ENCODE measurements around the gene LRRC49. TPM values are rescaled to one million over a fixed set of nuclear protein-coding genes. Genes with fewer than 3 reads are reported as not detected.
A peak's percentile ranks its signal among the peaks of the same experiment; 100 is the strongest.
"Not testable (repeated sequence)": the region's sequence is repeated elsewhere in the genome, so short reads cannot be mapped to it uniquely, and the experiment has no call there.

The LRRC49 gene
- total and polyA plus RNA-seq, 5 donors: 41.2 to 53.7 (median 48.3) TPM

- Histone ChIP-seq H3K4me1 (ENCODE audit: control insufficient read depth, insufficient read depth, low read length) (no peaks in the 10 kb centered on the region), H3K9me3 (ENCODE audit: control insufficient read depth, low read length) (peaks cover 6% of the 10 kb centered on the region), H3K27me3 (ENCODE audit: control insufficient read depth, insufficient read depth) (no peaks in the 10 kb centered on the region), H3K4me3 (ENCODE audit: low read length) (no peak overlapping the region), H3K27ac (ENCODE audit: low read length) (no peak overlapping the region)
- intact Hi-C loops (cut with DNase I): no loop called here
- ATAC-seq: no peak
- DNase-seq: no peak
Observed at GRCh38 chr15:70906842-70907241, 14.2 kb downstream of the LRRC49 start.

- 95% methylated on average over 5 of the region's 5 CpGs for WGBS
- no peak overlapping the region for H3K27ac ChIP-seq (ENCODE audit: low read length)
- H3K9me3 ChIP-seq (ENCODE audit: control insufficient read depth, low read length): peaks cover 6% of the 10 kb centered on the region
- no peaks in the 10 kb centered on the region for H3K27me3 ChIP-seq (ENCODE audit: control insufficient read depth, insufficient read depth)
- ATAC-seq (no peak), DNase-seq (no peak)
- no peak overlapping the region for H3K4me3 ChIP-seq (ENCODE audit: low read length)
- no peaks in the 10 kb centered on the region for H3K4me1 ChIP-seq (ENCODE audit: control insufficient read depth, insufficient read depth, low read length)
- intact Hi-C loops (cut with DNase I): no loop called here
Observed at GRCh38 chr15:70907784-70908471, 15.3 kb downstream of the LRRC49 start.

- Histone ChIP-seq H3K27me3 (ENCODE audit: control insufficient read depth, insufficient read depth) (no peaks in the 10 kb centered on the region), H3K27ac (ENCODE audit: low read length) (no peak overlapping the region), H3K4me1 (ENCODE audit: control insufficient read depth, insufficient read depth, low read length) (no peaks in the 10 kb centered on the region), H3K9me3 (ENCODE audit: control insufficient read depth, low read length) (peaks cover 6% of the 10 kb centered on the region), H3K4me3 (ENCODE audit: low read length) (no peak overlapping the region)
- DNase-seq (no peak), ATAC-seq (no peak)
- WGBS: 74% methylated on average over 1 of the region's 1 CpG
- intact Hi-C loops (cut with DNase I): no loop called here
Observed at GRCh38 chr15:70910958-70911357, 18.3 kb downstream of the LRRC49 start.

GRCh38 chr15:70912187-70912586 is 19.6 kb downstream of the LRRC49 start:
- no peaks in the 10 kb centered on the region for H3K27me3 ChIP-seq (ENCODE audit: control insufficient read depth, insufficient read depth)
- intact Hi-C loops (cut with DNase I): no loop called here
- H3K9me3 ChIP-seq (ENCODE audit: control insufficient read depth, low read length): peaks cover 6% of the 10 kb centered on the region
- no peaks in the 10 kb centered on the region for H3K4me1 ChIP-seq (ENCODE audit: control insufficient read depth, insufficient read depth, low read length)
- DNase-seq (no peak), ATAC-seq (no peak)
- whole genome bisulfite sequencing: 94% methylated on average over 1 of the region's 1 CpG
- H3K4me3 ChIP-seq (ENCODE audit: low read length): no peak overlapping the region
- H3K27ac ChIP-seq (ENCODE audit: low read length): no peak overlapping the region

- Histone ChIP-seq H3K27me3 (ENCODE audit: control insufficient read depth, insufficient read depth) (no peaks in the 10 kb centered on the region), H3K27ac (ENCODE audit: low read length) (no peak overlapping the region), H3K9me3 (ENCODE audit: control insufficient read depth, low read length) (no peaks in the 10 kb centered on the region), H3K4me3 (ENCODE audit: low read length) (no peak overlapping the region), H3K4me1 (ENCODE audit: control insufficient read depth, insufficient read depth, low read length) (no peaks in the 10 kb centered on the region)
- DNase-seq (peak in 1 of 3 donors; percentile 44), ATAC-seq (no peak)
- WGBS: 94% methylated on average over 10 of the region's 10 CpGs
- intact Hi-C loops (cut with DNase I): no loop called here
Observed at GRCh38 chr15:70916531-70916930, 23.9 kb downstream of the LRRC49 start.

DNA sequence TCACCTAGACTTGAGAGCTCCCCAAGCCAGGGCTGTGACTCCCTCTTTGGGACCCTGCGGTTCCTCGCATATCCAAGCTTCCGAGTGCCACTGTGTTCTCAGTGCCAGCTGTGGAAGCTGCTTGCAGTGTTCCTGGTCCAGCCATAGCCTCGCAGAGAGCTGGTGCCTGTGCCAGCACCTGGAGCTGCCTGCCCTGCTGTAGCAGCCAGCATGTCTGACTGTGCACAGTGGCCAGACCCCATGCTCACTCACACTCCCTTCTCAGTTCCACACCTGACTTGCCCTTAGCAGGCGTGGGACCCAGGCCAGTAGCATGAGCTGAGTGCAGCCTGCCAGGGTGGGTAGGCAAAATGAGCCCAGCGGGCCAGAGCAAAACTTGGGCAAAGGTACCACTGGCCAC is 25.3 kb downstream of the LRRC49 start:
- WGBS: 96% methylated on average over 6 of the region's 6 CpGs

GRCh38 chr15:70920981-70921696 is 28.5 kb downstream of the LRRC49 start:
- no peaks in the 10 kb centered on the region for H3K27me3 ChIP-seq (ENCODE audit: control insufficient read depth, insufficient read depth)
- H3K27ac ChIP-seq (ENCODE audit: low read length): no peak overlapping the region
- no peak for ATAC-seq
- no peaks in the 10 kb centered on the region for H3K4me1 ChIP-seq (ENCODE audit: control insufficient read depth, insufficient read depth, low read length)
- intact Hi-C loops (cut with DNase I): no loop called here
- no peak for DNase-seq
- no peak overlapping the region for H3K4me3 ChIP-seq (ENCODE audit: low read length)
- 28% methylated on average over 1 of the region's 1 CpG for WGBS
- no peaks in the 10 kb centered on the region for H3K9me3 ChIP-seq (ENCODE audit: control insufficient read depth, low read length)

More for the DNA sequence above, 25.3 kb downstream of the LRRC49 start:
- H3K4me1 ChIP-seq (ENCODE audit: control insufficient read depth, insufficient read depth, low read length): no peaks in the 10 kb centered on the region
- no peak for DNase-seq
- H3K9me3 ChIP-seq (ENCODE audit: control insufficient read depth, low read length): no peaks in the 10 kb centered on the region
- intact Hi-C loops (cut with DNase I): no loop called here
- no peaks in the 10 kb centered on the region for H3K27me3 ChIP-seq (ENCODE audit: control insufficient read depth, insufficient read depth)
- no peak overlapping the region for H3K27ac ChIP-seq (ENCODE audit: low read length)
- H3K4me3 ChIP-seq (ENCODE audit: low read length): no peak overlapping the region
- no peak for ATAC-seq

DNA sequence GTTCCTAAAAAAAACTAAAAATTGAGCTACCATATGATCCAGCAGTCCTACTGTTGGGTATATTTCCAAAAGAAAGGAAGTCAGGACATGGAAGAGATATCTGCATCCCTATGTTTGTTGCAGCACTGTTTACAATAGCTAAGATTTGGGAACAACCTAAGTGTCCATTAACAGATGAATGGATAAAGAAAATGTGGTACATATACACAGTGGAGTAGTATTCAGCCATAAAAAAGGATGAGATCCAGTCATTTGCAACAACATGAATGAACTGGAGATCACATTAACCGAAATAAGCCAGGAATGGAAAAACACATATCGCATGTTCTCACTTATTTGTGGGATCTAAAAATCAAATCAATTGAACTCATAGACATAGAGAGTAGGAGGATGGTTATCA is 29.5 kb downstream of the LRRC49 start:
- 99% methylated on average over 2 of the region's 2 CpGs for WGBS
- Histone ChIP-seq H3K27ac (ENCODE audit: low read length) (no peak overlapping the region), H3K27me3 (ENCODE audit: control insufficient read depth, insufficient read depth) (no peaks in the 10 kb centered on the region), H3K4me1 (ENCODE audit: control insufficient read depth, insufficient read depth, low read length) (no peaks in the 10 kb centered on the region), H3K4me3 (ENCODE audit: low read length) (no peak overlapping the region), H3K9me3 (ENCODE audit: control insufficient read depth, low read length) (no peaks in the 10 kb centered on the region)
- intact Hi-C loops (cut with DNase I): no loop called here
- no peak for ATAC-seq
- no peak for DNase-seq

DNA sequence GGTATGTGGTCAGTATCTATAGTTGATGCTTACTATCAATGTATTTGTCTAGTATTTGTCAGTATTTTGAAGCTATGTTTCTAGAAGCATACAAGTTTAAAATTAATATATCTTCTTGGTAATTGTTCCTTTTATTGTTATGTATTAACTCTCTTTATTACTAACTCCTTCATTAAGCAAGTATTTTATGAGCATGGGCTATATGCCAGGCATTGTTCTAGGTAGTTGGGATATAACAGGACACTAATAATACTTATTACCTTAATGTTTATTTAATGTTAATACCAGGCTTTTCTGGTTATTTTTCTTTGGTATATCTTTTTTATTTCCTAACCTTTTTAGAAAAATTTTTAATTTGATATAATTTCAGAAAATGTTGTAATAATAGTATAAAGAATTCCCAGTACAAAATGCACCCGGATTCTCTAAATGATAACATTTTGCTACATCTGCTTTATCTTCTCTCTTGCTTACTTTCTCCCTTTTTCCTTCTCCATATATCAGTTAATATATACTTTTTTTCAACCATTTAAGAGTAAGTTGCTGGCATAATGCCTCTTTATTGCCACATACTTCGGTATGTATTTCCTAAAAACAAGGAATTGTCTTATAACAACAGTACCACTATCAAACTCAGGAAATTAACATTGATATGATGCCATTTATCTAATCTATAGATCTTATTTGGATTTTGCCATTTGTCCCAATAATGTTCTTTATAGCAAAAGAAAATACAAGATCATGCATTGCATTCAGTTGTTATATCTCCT is 30.9 kb downstream of the LRRC49 start:
- ATAC-seq: no peak
- intact Hi-C loops (cut with DNase I): no loop called here
- Histone ChIP-seq H3K9me3 (ENCODE audit: control insufficient read depth, low read length) (no peaks in the 10 kb centered on the region), H3K4me1 (ENCODE audit: control insufficient read depth, insufficient read depth, low read length) (no peaks in the 10 kb centered on the region), H3K4me3 (ENCODE audit: low read length) (no peak overlapping the region), H3K27me3 (ENCODE audit: control insufficient read depth, insufficient read depth) (no peaks in the 10 kb centered on the region), H3K27ac (ENCODE audit: low read length) (no peak overlapping the region)
- WGBS: 71% methylated on average over 2 of the region's 2 CpGs
- DNase-seq: no peak

DNA sequence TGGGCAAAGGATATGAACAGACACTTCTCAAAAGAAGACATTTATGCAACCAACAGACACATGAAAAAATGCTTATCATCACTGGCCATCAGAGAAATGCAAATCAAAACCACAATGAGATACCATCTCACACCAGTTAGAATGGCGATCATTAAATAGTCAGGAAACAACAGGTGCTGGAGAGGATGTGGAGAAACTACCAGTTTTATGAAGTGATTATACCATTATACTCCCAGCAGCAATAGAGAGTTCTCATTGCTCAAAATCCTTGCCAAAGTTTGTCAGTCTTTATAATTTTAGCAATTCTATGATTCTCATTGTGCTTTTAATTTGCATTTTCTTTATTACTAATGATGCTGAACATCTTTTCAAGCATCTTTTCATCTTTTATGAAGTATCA is 34.3 kb downstream of the LRRC49 start:
- H3K27ac ChIP-seq (ENCODE audit: low read length); H3K4me3 ChIP-seq (ENCODE audit: low read length); H3K27me3 ChIP-seq (ENCODE audit: control insufficient read depth, insufficient read depth); intact Hi-C loops (cut with DNase I); ATAC-seq; H3K9me3 ChIP-seq (ENCODE audit: control insufficient read depth, low read length); DNase-seq; H3K4me1 ChIP-seq (ENCODE audit: control insufficient read depth, insufficient read depth, low read length): not testable (repeated sequence)
- WGBS: 86% methylated on average over 1 of the region's 1 CpG

GRCh38 chr15:70931821-70932220 is 39.2 kb downstream of the LRRC49 start:
- DNase-seq (no peak), ATAC-seq (no peak)
- H3K4me1 ChIP-seq (ENCODE audit: control insufficient read depth, insufficient read depth, low read length): peaks cover 2% of the 10 kb centered on the region
- intact Hi-C loops (cut with DNase I): no loop called here
- no peak overlapping the region for H3K27ac ChIP-seq (ENCODE audit: low read length)
- H3K27me3 ChIP-seq (ENCODE audit: control insufficient read depth, insufficient read depth): no peaks in the 10 kb centered on the region
- H3K9me3 ChIP-seq (ENCODE audit: control insufficient read depth, low read length): no peaks in the 10 kb centered on the region
- H3K4me3 ChIP-seq (ENCODE audit: low read length): no peak overlapping the region
